NB4 (cell line): ENCODE results near the gene GGT5.

Source experiments
- MYC ChIP-seq: IDR thresholded peaks from 2 replicates; pipeline ENCODE4 v1.6.1; 2011; ENCODE audit warnings: low read depth, low read length
- POLR2A ChIP-seq: IDR thresholded peaks from 2 replicates; pipeline ENCODE4 v1.6.1; 2011; ENCODE audit warnings: mild to moderate bottlenecking; ENCODE audit not compliant: insufficient read length; ENCODE audit errors: extremely low read depth
- TF ChIP-seq, protein P1 (sequence below): IDR thresholded peaks from one replicate; pipeline ENCODE4 v1.5.1; 2012; ENCODE audit warnings: low read depth, low read length

DNA sequence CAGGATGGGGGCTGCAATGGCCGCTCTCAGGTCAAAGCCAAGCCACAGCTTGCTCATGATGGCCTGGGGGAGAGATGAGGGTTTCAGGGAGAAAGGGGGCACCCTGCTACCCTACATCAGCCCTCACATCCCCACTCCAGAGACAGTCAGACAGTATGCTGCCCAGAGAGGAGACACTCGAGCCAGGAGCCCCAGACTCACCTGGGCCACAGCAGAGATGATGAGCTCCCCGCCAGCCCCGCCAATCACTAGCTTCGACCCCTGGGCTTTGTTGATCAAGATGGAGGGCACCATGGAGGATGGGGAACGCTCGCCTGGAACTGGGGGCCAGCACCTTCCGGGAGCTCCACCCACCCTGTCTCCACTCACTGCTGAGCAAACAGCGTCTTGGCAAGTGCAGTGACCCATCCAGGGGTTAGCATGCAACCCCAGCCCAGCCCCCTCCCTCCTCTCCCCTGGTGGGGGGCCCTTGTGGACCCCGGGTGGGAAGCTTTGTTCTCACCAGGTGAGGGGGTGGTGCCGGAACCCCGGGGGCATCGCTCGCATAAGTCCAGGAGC, 19.8 kb downstream of the GGT5 start:
- TF ChIP-seq, protein P1, sequence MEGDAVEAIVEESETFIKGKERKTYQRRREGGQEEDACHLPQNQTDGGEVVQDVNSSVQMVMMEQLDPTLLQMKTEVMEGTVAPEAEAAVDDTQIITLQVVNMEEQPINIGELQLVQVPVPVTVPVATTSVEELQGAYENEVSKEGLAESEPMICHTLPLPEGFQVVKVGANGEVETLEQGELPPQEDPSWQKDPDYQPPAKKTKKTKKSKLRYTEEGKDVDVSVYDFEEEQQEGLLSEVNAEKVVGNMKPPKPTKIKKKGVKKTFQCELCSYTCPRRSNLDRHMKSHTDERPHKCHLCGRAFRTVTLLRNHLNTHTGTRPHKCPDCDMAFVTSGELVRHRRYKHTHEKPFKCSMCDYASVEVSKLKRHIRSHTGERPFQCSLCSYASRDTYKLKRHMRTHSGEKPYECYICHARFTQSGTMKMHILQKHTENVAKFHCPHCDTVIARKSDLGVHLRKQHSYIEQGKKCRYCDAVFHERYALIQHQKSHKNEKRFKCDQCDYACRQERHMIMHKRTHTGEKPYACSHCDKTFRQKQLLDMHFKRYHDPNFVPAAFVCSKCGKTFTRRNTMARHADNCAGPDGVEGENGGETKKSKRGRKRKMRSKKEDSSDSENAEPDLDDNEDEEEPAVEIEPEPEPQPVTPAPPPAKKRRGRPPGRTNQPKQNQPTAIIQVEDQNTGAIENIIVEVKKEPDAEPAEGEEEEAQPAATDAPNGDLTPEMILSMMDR: no peak
- TF ChIP-seq POLR2A: no peak
- TF ChIP-seq MYC: no peak
